Umbilical cord (tissue), 2 donors: Measurements from ENCODE around the gene BDKRB1. TPM values are rescaled to one million over a fixed set of nuclear protein-coding genes. Genes with fewer than 3 reads are reported as not detected.
"Not testable (repeated sequence)": the region's sequence is repeated elsewhere in the genome, so short reads cannot be mapped to it uniquely, and the experiment has no call there.

Experiments used
- DNase-seq: peaks from one replicate; pipeline ENCODE4 v3.0.0-alpha.2; 2015; ENCODE audit warnings: low spot score
- total RNA-seq: library from RNA; depleted of rRNA; stranded (reverse); fragments of >200 nt; gene quantifications from one replicate; pipeline ENCODE4 v1.2.3, GENCODE V29; 2014; ENCODE audit warnings: low replicate concordance; ENCODE audit not compliant: insufficient read depth

Gene BDKRB1
- total RNA-seq, 1 donor from 2014 or later: 16.6 TPM

GRCh38 chr14:96233661-96234060 lies 22.3 kb upstream of the BDKRB1 start:
- no peak for DNase-seq

GRCh38 chr14:96235426-96235825 lies 20.6 kb upstream of the BDKRB1 start:
- DNase-seq: no peak

GRCh38 chr14:96237641-96238040 lies 18.4 kb upstream of the BDKRB1 start:
- no peak for DNase-seq

GRCh38 chr14:96238676-96239265 lies 17.2 kb upstream of the BDKRB1 start:
- DNase-seq: no peak

GRCh38 chr14:96239711-96240141 lies 16.3 kb upstream of the BDKRB1 start:
- no peak for DNase-seq

- DNase-seq: no peak
Measured at GRCh38 chr14:96240641-96241040, 15.4 kb upstream of the BDKRB1 start.

GRCh38 chr14:96242126-96242525 lies 13.9 kb upstream of the BDKRB1 start:
- no peak for DNase-seq

GRCh38 chr14:96243785-96244184 lies 12.2 kb upstream of the BDKRB1 start:
- no peak for DNase-seq

GRCh38 chr14:96245074-96245473 lies 10.9 kb upstream of the BDKRB1 start:
- not testable (repeated sequence) for DNase-seq

- no peak for DNase-seq
Measured at GRCh38 chr14:96245710-96246538, 10.1 kb upstream of the BDKRB1 start.

- peak; percentile 96 for DNase-seq
Measured at GRCh38 chr14:96246539-96246847, 9.5 kb upstream of the BDKRB1 start.

- no peak for DNase-seq
Measured at GRCh38 chr14:96247031-96247430, 9.0 kb upstream of the BDKRB1 start.

GRCh38 chr14:96249029-96249428 lies 7.0 kb upstream of the BDKRB1 start:
- peak; percentile 89 for DNase-seq

GRCh38 chr14:96250485-96250884 lies 5.5 kb upstream of the BDKRB1 start:
- no peak for DNase-seq

GRCh38 chr14:96251656-96252155 lies 4.3 kb upstream of the BDKRB1 start:
- no peak for DNase-seq

- no peak for DNase-seq
Measured at GRCh38 chr14:96252323-96252998, 3.5 kb upstream of the BDKRB1 start.

- peak; percentile 96 for DNase-seq
Measured at GRCh38 chr14:96252999-96253539, 2.9 kb upstream of the BDKRB1 start.

- DNase-seq: peak; percentile 63
Measured at GRCh38 chr14:96254687-96255086, 1.3 kb upstream of the BDKRB1 start.

- DNase-seq: peak; percentile 61
Measured at GRCh38 chr14:96256407-96256806, 397 bp downstream of the BDKRB1 start.

- DNase-seq: no peak
Measured at GRCh38 chr14:96257056-96257455, 1.0 kb downstream of the BDKRB1 start.

- DNase-seq: no peak
Measured at GRCh38 chr14:96257900-96258299, 1.9 kb downstream of the BDKRB1 start.

- DNase-seq: peak; percentile 65
Measured at GRCh38 chr14:96260341-96260821, 4.4 kb downstream of the BDKRB1 start.
